Fibroblast of pulmonary artery (primary cell): Measurements from ENCODE around the gene ZNF428.
A peak's percentile ranks its signal among the peaks of the same experiment; 100 is the strongest.

ENCODE experiments used
- DNase-seq: peaks from one replicate; pipeline ENCODE4 v3.0.0-alpha.2; 2010; ENCODE audit warnings: low read depth
- H3K4me3 ChIP-seq: replicated peaks from 2 replicates; pipeline ENCODE4 v1.5.1; 2011; ENCODE audit warnings: low read depth, mild to moderate bottlenecking, control low read depth, low read length, moderate library complexity
- CTCF ChIP-seq: IDR thresholded peaks from 2 replicates; pipeline ENCODE4 v1.5.1; 2011; ENCODE audit warnings: mild to moderate bottlenecking, control low read depth, low read length, inconsistent platforms; ENCODE audit errors: missing control alignments

The ZNF428 gene

GRCh38 chr19:43623889-43624670, 4.7 kb upstream of the ZNF428 start:
- no peak for DNase-seq

GRCh38 chr19:43622956-43623355, 3.5 kb upstream of the ZNF428 start:
- TF ChIP-seq CTCF, result no peak
- no peak overlapping the region for H3K4me3 ChIP-seq

More at GRCh38 chr19:43623889-43624670, 4.7 kb upstream of the ZNF428 start:
- no peak for TF ChIP-seq CTCF
- no peak overlapping the region for H3K4me3 ChIP-seq

GRCh38 chr19:43622070-43622469, 2.6 kb upstream of the ZNF428 start:
- DNase-seq, result no peak

More at GRCh38 chr19:43622956-43623355, 3.5 kb upstream of the ZNF428 start:
- no peak for DNase-seq

GRCh38 chr19:43620061-43621001, 902 bp upstream of the ZNF428 start:
- no peak for TF ChIP-seq CTCF
- DNase-seq, result no peak
- H3K4me3 ChIP-seq, result peak overlapping the region; percentile 88

More at GRCh38 chr19:43622070-43622469, 2.6 kb upstream of the ZNF428 start:
- no peak for TF ChIP-seq CTCF
- no peak overlapping the region for H3K4me3 ChIP-seq

- peak; percentile 39 for DNase-seq
- H3K4me3 ChIP-seq, result peak overlapping the region; percentile 88
- TF ChIP-seq CTCF, result no peak
These were observed 538 bp downstream of the ZNF428 start for GRCh38 chr19:43618921-43619261.

- no peak for DNase-seq
- H3K4me3 ChIP-seq, result no peak overlapping the region
- no peak for TF ChIP-seq CTCF
These were observed 2.5 kb downstream of the ZNF428 start for GRCh38 chr19:43616954-43617353.
